ENCODE data around the gene TEX14.
"Not testable (repeated sequence)": the region's sequence is repeated elsewhere in the genome, so short reads cannot be mapped to it uniquely, and the experiment has no call there.

The TEX14 gene

DNA sequence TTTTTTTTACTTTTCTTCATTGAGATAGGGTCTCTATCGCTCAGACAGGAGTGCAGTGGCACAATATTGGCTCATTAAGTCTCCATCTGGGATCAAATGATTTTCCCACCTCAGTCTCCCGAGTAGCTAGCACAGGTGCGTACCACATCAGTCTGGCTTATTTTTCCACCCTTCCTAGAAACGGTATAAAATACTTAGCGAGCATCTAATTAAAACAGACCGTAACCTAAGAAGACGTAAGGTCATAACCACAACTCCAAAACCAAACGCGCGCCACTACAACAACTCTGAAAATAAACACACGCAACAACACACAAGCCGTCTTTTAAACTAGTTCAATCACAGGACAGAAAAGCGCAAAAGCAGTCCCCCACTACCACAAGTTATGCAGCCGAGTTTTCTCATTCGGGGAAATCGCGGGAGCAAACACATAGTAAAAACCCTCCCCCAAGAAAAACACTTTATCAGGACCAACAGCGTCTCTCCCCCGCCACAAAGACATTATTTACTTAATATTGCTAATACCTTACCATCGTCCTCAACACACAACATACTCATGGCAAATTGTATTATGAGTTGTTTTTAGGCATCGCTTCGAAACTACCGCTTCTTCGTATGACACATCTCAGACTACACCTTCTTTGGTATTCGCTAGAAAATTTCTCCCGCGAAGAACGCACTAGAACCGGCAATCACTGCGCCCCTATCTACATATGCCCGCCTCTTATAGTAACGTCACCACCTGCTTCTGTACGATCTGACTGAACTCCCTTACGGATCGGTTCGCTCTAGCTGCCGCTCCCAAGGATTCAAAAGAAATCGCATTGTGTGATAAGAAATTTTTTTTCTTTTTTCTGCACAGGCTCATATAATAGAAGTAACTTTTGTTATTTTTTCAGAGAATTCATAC is 32.8 kb downstream of the TEX14 start:
- in situ Hi-C loops (cut with HindIII; ENCODE audit: low pct_unique_long_range_greater_than_20kb, low sequenced_read_pairs): no loop called here
- TF ChIP-seq JUND (IDR thresholded peaks at IDR 0.05; ENCODE audit: low read depth): peak; percentile 91
- peak; percentile 73 to 99 for DNase-seq (ENCODE audit: low read depth in 1 of 2, low spot score in 1 of 2)

- in situ Hi-C loops (cut with HindIII; ENCODE audit: low pct_unique_long_range_greater_than_20kb, low sequenced_read_pairs): not testable (repeated sequence)
Measured at GRCh38 chr17:58657962-58658803, 33.7 kb downstream of the TEX14 start.

GRCh38 chr17:58648236-58648635 is 43.6 kb downstream of the TEX14 start:
- no peak for DNase-seq (ENCODE audit: low read depth in 1 of 2, low spot score in 1 of 2)
- in situ Hi-C loops (cut with HindIII; ENCODE audit: low pct_unique_long_range_greater_than_20kb, low sequenced_read_pairs): no loop called here
- TF ChIP-seq JUND (IDR thresholded peaks at IDR 0.05; ENCODE audit: low read depth): no peak

More at GRCh38 chr17:58657962-58658803, 33.7 kb downstream of the TEX14 start:
- DNase-seq (ENCODE audit: low read depth in 1 of 2, low spot score in 1 of 2): not testable (repeated sequence)

DNA sequence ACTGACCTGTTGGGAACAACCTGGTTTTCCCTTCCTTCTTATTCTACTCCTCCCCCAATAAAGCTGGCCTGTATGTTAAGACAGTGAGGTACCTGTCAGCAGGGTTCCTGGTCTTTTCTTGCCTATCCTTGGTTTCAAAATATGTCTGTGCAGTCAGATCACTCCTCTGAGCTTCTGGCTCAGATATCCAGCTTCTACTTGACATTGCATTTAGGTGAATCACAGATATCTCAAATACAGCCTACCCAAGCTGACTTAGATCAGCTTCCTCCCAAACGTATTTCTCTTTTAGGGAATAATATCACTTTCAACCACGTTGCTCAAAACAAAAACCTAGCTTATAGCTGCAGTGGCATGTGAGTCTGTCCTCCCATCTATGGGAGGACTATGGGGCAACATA is 48.7 kb downstream of the TEX14 start:
- TF ChIP-seq JUND (IDR thresholded peaks at IDR 0.05; ENCODE audit: low read depth): no peak
- DNase-seq (ENCODE audit: low read depth in 1 of 2, low spot score in 1 of 2): no peak
- in situ Hi-C loops (cut with HindIII; ENCODE audit: low pct_unique_long_range_greater_than_20kb, low sequenced_read_pairs): no loop called here

DNA sequence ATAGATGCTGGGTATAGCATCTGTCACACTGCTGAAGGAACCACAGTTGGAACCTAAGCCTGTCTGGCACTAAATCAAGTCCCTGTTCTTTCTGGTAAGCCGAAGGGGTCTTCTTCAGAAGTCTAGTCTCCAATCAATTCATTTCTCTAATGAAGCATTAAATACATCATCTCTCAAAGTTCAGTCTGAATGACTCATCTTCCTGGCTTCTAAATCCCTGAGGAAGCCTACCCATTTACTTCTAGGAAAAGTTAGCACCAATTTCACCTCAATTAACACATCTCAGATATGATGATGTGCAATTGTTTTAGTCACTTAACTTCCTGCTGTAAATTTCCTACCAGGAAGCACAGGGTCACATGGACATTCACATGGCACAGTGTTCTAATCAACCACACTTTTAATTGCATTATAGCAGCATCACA is 49.9 kb downstream of the TEX14 start:
- in situ Hi-C loops (cut with HindIII; ENCODE audit: low pct_unique_long_range_greater_than_20kb, low sequenced_read_pairs): no loop called here
- no peak for DNase-seq (ENCODE audit: low read depth in 1 of 2, low spot score in 1 of 2)
- no peak for TF ChIP-seq JUND (IDR thresholded peaks at IDR 0.05; ENCODE audit: low read depth)

GRCh38 chr17:58640202-58640601 is 51.6 kb downstream of the TEX14 start:
- DNase-seq (ENCODE audit: low read depth in 1 of 2, low spot score in 1 of 2): peak in 1 of 2 experiments; percentile 46
- TF ChIP-seq JUND (IDR thresholded peaks at IDR 0.05; ENCODE audit: low read depth): no peak

GRCh38 chr17:58639681-58640080 is 52.2 kb downstream of the TEX14 start:
- peak in 1 of 2 experiments; percentile 91 for DNase-seq (ENCODE audit: low read depth in 1 of 2, low spot score in 1 of 2)
- in situ Hi-C loops (cut with HindIII; ENCODE audit: low pct_unique_long_range_greater_than_20kb, low sequenced_read_pairs): no loop called here

More at GRCh38 chr17:58640202-58640601, 51.6 kb downstream of the TEX14 start:
- in situ Hi-C loops (cut with HindIII; ENCODE audit: low pct_unique_long_range_greater_than_20kb, low sequenced_read_pairs): no loop called here

GRCh38 chr17:58637011-58637570 is 54.8 kb downstream of the TEX14 start:
- no peak for DNase-seq (ENCODE audit: low read depth in 1 of 2, low spot score in 1 of 2)
- in situ Hi-C loops (cut with HindIII; ENCODE audit: low pct_unique_long_range_greater_than_20kb, low sequenced_read_pairs): no loop called here
- TF ChIP-seq JUND (IDR thresholded peaks at IDR 0.05; ENCODE audit: low read depth): no peak

More at GRCh38 chr17:58639681-58640080, 52.2 kb downstream of the TEX14 start:
- peak; percentile 49; the same call in 1 of the 2 replicates for TF ChIP-seq JUND (IDR thresholded peaks at IDR 0.05; ENCODE audit: low read depth)

- in situ Hi-C loops (cut with HindIII; ENCODE audit: low pct_unique_long_range_greater_than_20kb, low sequenced_read_pairs): no loop called here
- no peak for TF ChIP-seq JUND (IDR thresholded peaks at IDR 0.05; ENCODE audit: low read depth)
- no peak for DNase-seq (ENCODE audit: low read depth in 1 of 2, low spot score in 1 of 2)
Measured at GRCh38 chr17:58632324-58633314, 59.2 kb downstream of the TEX14 start.

- peak; percentile 55 for TF ChIP-seq JUND (IDR thresholded peaks at IDR 0.05; ENCODE audit: low read depth)
- in situ Hi-C loops (cut with HindIII; ENCODE audit: low pct_unique_long_range_greater_than_20kb, low sequenced_read_pairs): no loop called here
- peak; percentile 38 to 99 for DNase-seq (ENCODE audit: low read depth in 1 of 2, low spot score in 1 of 2)
Measured at GRCh38 chr17:58631523-58632323, 60.1 kb downstream of the TEX14 start.

All from T47D (cell line).